Activated T-cell treated with anti-CD3 and anti-CD28 coated beads, Interleukin-2, amount 50 U/mL, for 72 hours (primary cell): ENCODE measurements around the gene HSPA4. TPM values are rescaled to one million over a fixed set of nuclear protein-coding genes. Genes with fewer than 3 reads are reported as not detected.
A peak's percentile ranks its signal among the peaks of the same experiment; 100 is the strongest.
"Not testable (repeated sequence)": the region's sequence is repeated elsewhere in the genome, so short reads cannot be mapped to it uniquely, and the experiment has no call there.

ENCODE experiments used
- ATAC-seq, 2 donors: fragments of 150-1000 bp; cut with Tn5 transposase; replicated peaks in 1 of 2; 2 replicates each; pipeline ENCODE4 v1.10.0; 2021; ENCODE audit warnings: moderate library complexity in 2 of 2, mild to moderate bottlenecking in 1 of 2
- DNase-seq, 2 donors: peaks; one replicate each; pipeline ENCODE4 v3.0.0; 2021 to 2022; ENCODE audit warnings: mixed read lengths in 1 of 2
- H3K27ac Mint-ChIP-seq: one replicate; pipeline ENCODE4 v1.8.0; 2022; ENCODE audit warnings: mild to moderate bottlenecking, moderate library complexity, mixed read lengths
- H3K27me3 Mint-ChIP-seq: one replicate; pipeline ENCODE4 v1.8.0; 2022; ENCODE audit warnings: low read depth, mixed read lengths
- H3K36me3 Mint-ChIP-seq, 2 donors: one replicate each; pipeline ENCODE4 v1.8.0; 2022; ENCODE audit warnings: mixed read lengths in 2 of 2, mild to moderate bottlenecking in 1 of 2; ENCODE audit not compliant: insufficient read depth in 2 of 2
- H3K4me1 Mint-ChIP-seq: one replicate; pipeline ENCODE4 v1.8.0; 2022; ENCODE audit warnings: low read depth, mixed read lengths
- H3K4me3 Mint-ChIP-seq, 2 donors: one replicate each; pipeline ENCODE4 v1.8.0; 2022; ENCODE audit warnings: mild to moderate bottlenecking in 2 of 2, mixed read lengths in 2 of 2, moderate library complexity in 2 of 2
- H3K9me3 Mint-ChIP-seq, 2 donors: one replicate each; pipeline ENCODE4 v1.8.0; 2022; ENCODE audit warnings: mixed read lengths in 2 of 2
- total RNA-seq, 2 donors: library from RNA; stranded (reverse); gene quantifications; one replicate each; pipeline ENCODE4 v1.2.3, GENCODE V29; 2022

Gene HSPA4
- total RNA-seq, 2 donors from 2014 or later, result 173 to 213 TPM

GRCh38 chr5:133035224-133035623, 16.6 kb upstream of the HSPA4 start:
- no peaks in the 10 kb centered on the region for H3K9me3 Mint-ChIP-seq
- H3K4me3 Mint-ChIP-seq, result no peak overlapping the region
- peaks cover 8% of the 10 kb centered on the region for H3K4me1 Mint-ChIP-seq
- no peaks in the 10 kb centered on the region for H3K27me3 Mint-ChIP-seq
- ATAC-seq (no peak), DNase-seq (no peak)
- no peaks in the 10 kb centered on the region for H3K36me3 Mint-ChIP-seq
- H3K27ac Mint-ChIP-seq, result no peak overlapping the region

DNA sequence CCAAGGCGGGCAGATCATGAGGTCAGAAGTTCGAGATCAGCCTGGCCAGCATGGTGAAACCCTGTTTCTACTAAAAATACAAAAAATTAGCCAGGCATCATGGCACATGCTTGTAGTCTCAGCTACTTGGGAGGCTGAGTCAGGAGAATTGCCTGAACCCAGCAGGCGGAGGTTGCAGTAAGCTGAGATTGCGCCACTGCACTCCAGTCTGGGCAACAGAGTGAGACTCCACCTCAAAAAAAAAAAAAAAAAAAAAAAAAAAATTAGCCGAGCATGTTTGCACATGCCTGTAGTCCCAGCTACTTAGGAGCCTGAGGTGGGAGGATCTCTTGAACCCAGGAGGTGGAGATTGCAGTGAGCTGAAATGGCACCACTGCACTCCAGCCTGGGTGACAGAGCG, 15.1 kb upstream of the HSPA4 start:
- not testable (repeated sequence) for H3K27me3 Mint-ChIP-seq, ATAC-seq, DNase-seq, H3K27ac Mint-ChIP-seq, H3K9me3 Mint-ChIP-seq, H3K4me3 Mint-ChIP-seq, H3K4me1 Mint-ChIP-seq, H3K36me3 Mint-ChIP-seq

DNA sequence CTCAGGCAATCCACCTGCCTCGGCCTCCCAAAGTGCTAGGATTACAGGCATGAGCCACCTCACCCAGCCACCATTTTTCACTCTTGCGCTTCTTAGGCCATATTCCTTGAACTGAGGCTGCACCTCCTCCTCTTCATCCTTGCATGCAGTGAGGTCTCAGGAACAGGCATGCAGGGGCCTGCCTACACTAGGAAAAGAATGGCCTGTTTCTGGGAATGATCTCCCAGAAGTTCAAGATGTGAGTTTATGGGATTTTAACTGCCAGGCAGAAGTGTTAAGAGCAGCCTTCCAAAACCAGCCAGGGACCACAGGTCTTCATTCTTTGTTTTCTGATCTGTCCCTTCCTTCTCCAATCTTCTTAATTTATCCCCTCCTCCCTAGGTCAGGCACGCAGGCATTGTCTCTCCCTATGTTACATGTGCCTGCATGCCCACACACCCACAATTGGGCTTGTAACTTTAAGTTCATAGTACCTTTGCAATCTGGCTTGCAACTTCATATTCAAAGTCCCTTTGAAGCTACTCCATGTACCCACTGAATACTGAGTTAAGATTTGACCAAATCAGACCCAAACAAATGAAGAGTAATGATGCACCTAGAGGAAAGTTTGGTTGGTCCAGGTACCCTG, 10.5 kb upstream of the HSPA4 start:
- H3K36me3 Mint-ChIP-seq, result no peaks in the 10 kb centered on the region
- H3K27me3 Mint-ChIP-seq, result no peaks in the 10 kb centered on the region
- H3K9me3 Mint-ChIP-seq, result no peaks in the 10 kb centered on the region
- DNase-seq (no peak), ATAC-seq (no peak)
- H3K27ac Mint-ChIP-seq, result no peak overlapping the region
- H3K4me1 Mint-ChIP-seq, result no peaks in the 10 kb centered on the region
- no peak overlapping the region for H3K4me3 Mint-ChIP-seq

DNA sequence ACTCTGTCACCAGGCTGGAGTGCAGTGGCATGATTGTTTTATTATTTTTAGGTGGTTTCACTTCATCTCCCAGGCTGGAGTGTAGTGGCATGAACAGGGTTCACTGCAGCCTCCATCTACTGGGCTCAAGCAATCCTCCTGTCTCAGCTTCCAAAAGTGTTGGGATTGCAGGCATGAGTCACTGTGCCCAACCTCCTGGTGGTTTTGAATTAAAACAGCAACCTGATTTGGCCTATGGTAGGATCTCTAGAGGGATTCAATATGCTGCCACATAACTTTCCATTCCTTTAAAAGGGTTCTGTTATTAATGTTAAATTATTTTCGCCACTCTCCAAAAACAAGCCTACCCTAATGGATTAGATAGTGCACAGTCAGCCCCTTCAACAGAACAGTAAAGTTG, 9.9 kb upstream of the HSPA4 start:
- H3K27ac Mint-ChIP-seq, result no peak overlapping the region
- ATAC-seq (no peak), DNase-seq (no peak)
- no peaks in the 10 kb centered on the region for H3K9me3 Mint-ChIP-seq
- no peak overlapping the region for H3K4me3 Mint-ChIP-seq
- H3K4me1 Mint-ChIP-seq, result no peaks in the 10 kb centered on the region
- no peaks in the 10 kb centered on the region for H3K27me3 Mint-ChIP-seq
- no peaks in the 10 kb centered on the region for H3K36me3 Mint-ChIP-seq

GRCh38 chr5:133046560-133046959, 5.3 kb upstream of the HSPA4 start:
- H3K4me1 Mint-ChIP-seq, result peaks cover 28% of the 10 kb centered on the region
- not testable (repeated sequence) for H3K27ac Mint-ChIP-seq, H3K4me3 Mint-ChIP-seq, ATAC-seq, H3K27me3 Mint-ChIP-seq, H3K36me3 Mint-ChIP-seq, DNase-seq, H3K9me3 Mint-ChIP-seq

DNA sequence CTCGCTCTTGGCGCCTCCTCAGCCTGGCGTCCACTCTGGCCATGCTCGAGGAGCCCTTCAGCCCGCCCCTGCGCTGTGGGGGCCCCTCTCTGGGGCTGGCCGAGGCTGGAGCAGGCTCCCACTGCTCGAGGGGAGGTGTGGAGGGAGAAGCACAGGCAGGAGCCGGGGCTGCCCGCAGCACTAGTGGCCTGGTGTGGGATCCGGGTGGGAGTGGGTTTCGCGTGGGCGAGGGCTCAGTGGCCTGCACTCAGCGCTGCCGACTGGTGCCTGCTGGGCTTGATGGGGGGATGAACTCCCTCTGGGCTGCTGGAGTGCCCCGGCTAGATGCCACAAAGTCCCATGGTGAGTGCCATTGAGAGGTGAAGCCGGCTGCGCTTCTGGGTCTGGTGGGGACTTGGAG, 4.4 kb upstream of the HSPA4 start:
- peaks cover 28% of the 10 kb centered on the region for H3K4me1 Mint-ChIP-seq
- H3K27ac Mint-ChIP-seq, result no peak overlapping the region
- no peaks in the 10 kb centered on the region for H3K9me3 Mint-ChIP-seq
- ATAC-seq (no peak), DNase-seq (no peak)
- H3K36me3 Mint-ChIP-seq, result peaks cover under 1 to 4% of the 10 kb centered on the region in 2 donors
- no peaks in the 10 kb centered on the region for H3K27me3 Mint-ChIP-seq
- no peak overlapping the region for H3K4me3 Mint-ChIP-seq

DNA sequence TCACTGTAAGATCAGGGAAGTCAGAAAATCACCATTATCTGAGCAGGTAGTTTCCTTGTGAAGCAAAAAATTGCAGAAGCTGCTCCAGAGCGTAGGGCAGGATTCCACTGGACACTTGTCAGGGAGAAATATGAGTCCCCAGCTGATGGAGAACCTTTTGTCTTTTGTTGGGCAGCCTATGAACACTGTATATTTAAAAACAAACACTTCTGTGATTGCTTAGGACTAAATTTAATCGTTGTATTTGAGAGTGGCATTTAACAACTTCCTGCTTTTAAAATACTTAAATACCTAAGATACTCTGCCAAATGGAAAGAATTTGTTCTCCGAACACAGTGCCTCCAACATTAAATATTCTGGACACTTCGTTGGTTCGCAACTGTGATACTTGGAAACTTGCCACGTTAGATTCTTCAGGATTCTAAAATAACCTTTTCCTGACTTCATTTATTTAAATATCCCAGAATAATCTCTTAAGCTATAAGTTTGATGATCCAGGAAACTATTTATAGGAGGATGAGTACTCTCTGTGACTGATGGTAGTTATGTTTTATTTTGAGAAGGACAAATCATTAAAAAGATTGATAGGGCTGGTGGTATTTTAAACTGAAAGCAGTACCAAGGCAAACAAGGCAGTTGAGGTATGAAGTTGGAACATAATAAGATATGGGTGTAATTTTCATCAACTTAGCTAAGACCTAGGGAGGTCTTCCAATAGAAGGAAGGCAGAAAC, 2.7 kb upstream of the HSPA4 start:
- H3K27ac Mint-ChIP-seq, result peak overlapping the region; percentile 63

DNA sequence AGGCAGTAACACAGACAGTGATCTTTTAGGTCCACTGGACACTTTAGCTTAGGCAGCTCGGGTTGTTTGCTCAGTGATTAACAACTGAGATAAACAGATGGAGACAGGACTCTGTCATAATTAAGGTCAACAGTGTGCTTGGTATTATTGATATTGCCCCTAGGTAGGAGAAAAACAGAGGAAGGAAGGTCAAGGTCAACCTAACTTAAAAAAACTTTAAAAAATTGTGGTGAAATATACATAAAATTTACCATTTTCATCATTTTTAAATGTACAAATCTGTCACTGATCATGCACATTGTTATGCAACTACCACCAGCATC, 2.1 kb upstream of the HSPA4 start:
- H3K36me3 Mint-ChIP-seq, result peaks cover 2 to 7% of the 10 kb centered on the region in 2 donors
- peak overlapping the region in 1 of 2 donors; percentile 6 for H3K4me3 Mint-ChIP-seq
- H3K9me3 Mint-ChIP-seq, result no peaks in the 10 kb centered on the region
- H3K27ac Mint-ChIP-seq, result peak overlapping the region; percentile 29
- ATAC-seq (no peak), DNase-seq (no peak)
- H3K27me3 Mint-ChIP-seq, result no peaks in the 10 kb centered on the region
- peaks cover 43% of the 10 kb centered on the region for H3K4me1 Mint-ChIP-seq

More for the DNA sequence above, 2.7 kb upstream of the HSPA4 start:
- no peak for DNase-seq
- H3K36me3 Mint-ChIP-seq, result peaks cover 2 to 7% of the 10 kb centered on the region in 2 donors
- ATAC-seq, result no peak
- H3K9me3 Mint-ChIP-seq, result no peaks in the 10 kb centered on the region
- H3K27me3 Mint-ChIP-seq, result no peaks in the 10 kb centered on the region
- peaks cover 38% of the 10 kb centered on the region for H3K4me1 Mint-ChIP-seq
- H3K4me3 Mint-ChIP-seq, result peak overlapping the region in 1 of 2 donors; percentile 29

- Mint-ChIP-seq H3K36me3 (peaks cover 2 to 7% of the 10 kb centered on the region in 2 donors), H3K4me1 (peaks cover 51% of the 10 kb centered on the region), H3K9me3 (no peaks in the 10 kb centered on the region), H3K4me3 (peak overlapping the region; percentile 86 to 96), H3K27ac (peak overlapping the region; percentile 92), H3K27me3 (no peaks in the 10 kb centered on the region)
- DNase-seq (peak in 1 of 2 donors; percentile 7), ATAC-seq (no peak)
Measured at GRCh38 chr5:133050521-133050920, 1.3 kb upstream of the HSPA4 start.

GRCh38 chr5:133051061-133051541, 712 bp upstream of the HSPA4 start:
- DNase-seq (no peak), ATAC-seq (no peak)
- Mint-ChIP-seq H3K4me1 (peaks cover 57% of the 10 kb centered on the region), H3K4me3 (peak overlapping the region; percentile 86 to 96), H3K9me3 (no peaks in the 10 kb centered on the region), H3K27me3 (no peaks in the 10 kb centered on the region), H3K27ac (peak overlapping the region; percentile 92), H3K36me3 (peaks cover 2 to 7% of the 10 kb centered on the region in 2 donors)

DNA sequence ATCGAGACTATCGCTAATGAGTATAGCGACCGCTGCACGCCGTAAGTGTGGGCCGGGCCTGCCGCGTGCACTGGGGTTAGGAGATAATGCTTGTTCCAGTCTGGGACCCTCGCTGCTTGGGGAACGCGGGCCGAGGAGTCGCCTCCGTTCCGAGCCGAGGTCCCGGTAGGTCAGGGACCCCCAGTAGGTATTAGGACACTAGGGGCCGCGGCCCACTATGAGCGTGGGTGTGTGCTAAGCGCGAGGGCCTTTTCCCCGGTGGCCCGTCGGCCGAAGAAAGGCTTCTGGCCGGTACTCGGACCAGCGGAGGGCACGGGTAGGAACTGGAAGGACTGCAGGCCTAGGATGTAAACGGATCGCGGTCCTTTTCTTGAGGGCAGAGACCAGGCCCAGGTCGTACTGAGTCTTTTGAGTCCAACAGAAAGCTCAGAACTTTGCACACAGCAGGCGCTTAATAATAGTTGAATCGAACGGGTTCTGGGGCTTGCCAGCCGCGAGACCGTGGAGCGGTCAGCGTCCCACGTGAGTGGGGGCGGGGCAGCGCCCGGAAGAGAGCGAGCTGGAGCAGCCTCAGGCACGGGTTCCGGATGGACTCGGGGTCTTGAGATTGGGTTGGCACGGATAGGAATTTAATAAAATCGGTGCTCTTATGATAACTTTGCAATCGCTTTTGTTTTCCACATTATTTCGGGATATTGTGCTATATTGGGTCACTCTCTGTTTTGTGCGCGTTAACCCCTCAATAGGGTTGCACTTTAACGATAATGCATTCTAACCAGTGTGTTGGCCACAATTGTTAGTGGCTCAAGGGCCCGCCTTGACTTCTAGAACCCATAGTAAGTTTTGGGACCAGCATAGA, 733 bp downstream of the HSPA4 start:
- H3K4me3 Mint-ChIP-seq, result peak overlapping the region; percentile 86 to 96
- H3K36me3 Mint-ChIP-seq, result peaks cover 2 to 7% of the 10 kb centered on the region in 2 donors
- no peaks in the 10 kb centered on the region for H3K9me3 Mint-ChIP-seq
- ATAC-seq (peak; percentile 20 to 44), DNase-seq (peak; percentile 78 to 81)
- H3K27ac Mint-ChIP-seq, result peak overlapping the region; percentile 92
- peaks cover 69% of the 10 kb centered on the region for H3K4me1 Mint-ChIP-seq
- H3K27me3 Mint-ChIP-seq, result no peaks in the 10 kb centered on the region

DNA sequence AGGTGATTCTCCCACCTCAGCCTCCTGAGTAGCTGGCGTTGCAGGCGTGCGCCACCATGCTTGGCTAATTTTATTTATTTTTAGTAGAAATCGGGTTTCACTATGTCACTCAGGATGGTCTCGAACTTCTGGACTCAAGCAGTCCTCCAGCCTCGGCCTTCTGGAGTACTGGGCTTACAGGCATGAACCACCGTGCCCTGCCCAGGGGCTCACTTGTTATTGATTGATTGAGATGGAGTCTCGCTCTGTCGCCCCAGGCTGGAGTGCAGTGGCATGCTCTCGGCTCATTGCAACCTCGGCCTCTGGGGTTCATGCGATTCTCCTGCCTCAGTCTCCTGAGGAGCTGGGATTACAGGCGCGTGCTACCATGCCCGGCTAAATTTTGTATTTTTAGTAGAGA, 1.6 kb downstream of the HSPA4 start:
- H3K4me1 Mint-ChIP-seq, result peaks cover 72% of the 10 kb centered on the region
- ATAC-seq, result no peak
- H3K36me3 Mint-ChIP-seq, result peaks cover 2 to 7% of the 10 kb centered on the region in 2 donors
- peak overlapping the region; percentile 86 to 96 for H3K4me3 Mint-ChIP-seq
- H3K27ac Mint-ChIP-seq, result peak overlapping the region; percentile 92
- no peak for DNase-seq
- H3K27me3 Mint-ChIP-seq, result no peaks in the 10 kb centered on the region
- H3K9me3 Mint-ChIP-seq, result no peaks in the 10 kb centered on the region
